GM21447 (cell line): ENCODE results near the gene SCGN.

Experiments used
- ATAC-seq: cut with Tn5 transposase; IDR thresholded peaks from one replicate; pipeline ENCODE4 v1.9.1; 2021; ENCODE audit not compliant: unreplicated experiment

Gene SCGN

DNA sequence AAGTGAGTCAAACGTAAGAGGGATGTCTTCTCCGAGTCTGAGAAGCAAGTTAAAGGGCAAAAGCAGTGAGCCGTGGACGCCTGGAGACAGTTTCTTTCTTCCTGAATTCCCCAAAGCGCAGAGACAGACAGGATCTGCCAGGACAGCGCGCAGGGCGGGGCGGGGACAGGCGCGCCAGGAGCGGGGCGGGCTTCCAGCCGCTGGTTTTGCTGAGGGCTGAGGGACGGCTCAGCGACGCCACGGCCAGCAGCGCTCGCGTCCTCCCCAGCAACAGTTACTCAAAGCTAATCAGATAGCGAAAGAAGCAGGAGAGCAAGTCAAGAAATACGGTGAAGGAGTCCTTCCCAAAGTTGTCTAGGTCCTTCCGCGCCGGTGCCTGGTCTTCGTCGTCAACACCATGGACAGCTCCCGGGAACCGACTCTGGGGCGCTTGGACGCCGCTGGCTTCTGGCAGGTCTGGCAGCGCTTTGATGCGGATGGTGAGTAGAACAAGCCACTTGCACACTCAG is at the start of gene SCGN:
TSS of gene SCGN (plus strand) at position 209 of the 509 bp plus-strand sequence. CDS start at position 398, 189 bp downstream.
- ATAC-seq, result no peak

GRCh38 chr6:25602674-25602982 is 49.4 kb upstream of the SCGN start:
- ATAC-seq, result no peak

DNA sequence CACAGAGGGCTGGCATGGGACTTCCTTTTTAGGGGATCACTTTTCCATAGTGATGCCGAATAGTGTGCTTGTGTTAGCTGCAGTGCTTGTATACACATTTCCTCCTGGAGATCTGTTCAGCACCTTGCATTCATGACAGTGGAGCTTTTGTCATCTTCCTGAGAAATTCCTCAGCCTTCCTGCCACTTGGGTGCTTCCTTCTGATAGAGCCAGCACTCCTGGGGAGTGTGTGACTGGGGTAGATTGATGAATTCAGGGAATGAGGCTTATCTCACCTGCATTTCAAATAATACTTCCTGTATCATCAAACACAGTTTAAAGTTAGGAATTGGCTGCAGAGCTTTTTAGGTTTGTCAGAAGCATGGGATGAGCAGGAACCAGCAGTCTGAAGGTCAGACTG is 48.8 kb upstream of the SCGN start:
- ATAC-seq, result no peak

- ATAC-seq, result no peak
Measured at GRCh38 chr6:25606151-25606550, 45.9 kb upstream of the SCGN start.

DNA sequence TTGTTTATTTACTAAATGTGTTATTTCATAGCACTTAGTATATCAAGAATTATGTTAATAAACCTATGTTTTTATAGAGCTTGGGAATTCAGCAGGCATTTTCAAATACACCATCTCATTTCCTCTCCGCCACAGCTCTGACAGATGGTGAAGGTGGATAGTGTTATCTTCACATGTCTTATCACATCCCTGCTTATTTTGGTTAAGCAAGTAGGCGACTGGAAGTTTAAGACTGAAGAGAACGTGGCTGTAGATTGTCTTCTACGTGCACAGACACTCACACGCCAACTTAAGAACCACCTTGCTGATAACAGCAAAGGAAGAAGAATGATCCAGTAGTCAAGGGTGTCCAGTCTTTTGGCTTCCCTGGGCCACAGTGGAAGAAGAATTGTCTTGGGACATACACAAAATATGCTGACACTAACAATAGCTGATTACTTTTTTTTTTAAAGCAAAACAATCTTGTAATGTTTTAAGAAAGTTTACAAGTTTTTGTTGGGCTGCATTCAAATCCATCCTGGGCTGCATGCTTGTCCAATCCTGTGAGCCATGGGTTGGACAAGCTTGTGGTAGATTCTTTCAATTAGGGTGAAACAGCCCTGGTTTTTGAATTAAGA is 43.3 kb upstream of the SCGN start:
- no peak for ATAC-seq

- ATAC-seq, result no peak
Measured at GRCh38 chr6:25612666-25613065, 39.3 kb upstream of the SCGN start.

- no peak for ATAC-seq
Measured at GRCh38 chr6:25613415-25613814, 38.6 kb upstream of the SCGN start.

GRCh38 chr6:25614052-25614451 is 38.0 kb upstream of the SCGN start:
- no peak for ATAC-seq

- ATAC-seq, result no peak
Measured at GRCh38 chr6:25615471-25615870, 36.5 kb upstream of the SCGN start.

- ATAC-seq, result no peak
Measured at GRCh38 chr6:25617997-25618396, 34.0 kb upstream of the SCGN start.

DNA sequence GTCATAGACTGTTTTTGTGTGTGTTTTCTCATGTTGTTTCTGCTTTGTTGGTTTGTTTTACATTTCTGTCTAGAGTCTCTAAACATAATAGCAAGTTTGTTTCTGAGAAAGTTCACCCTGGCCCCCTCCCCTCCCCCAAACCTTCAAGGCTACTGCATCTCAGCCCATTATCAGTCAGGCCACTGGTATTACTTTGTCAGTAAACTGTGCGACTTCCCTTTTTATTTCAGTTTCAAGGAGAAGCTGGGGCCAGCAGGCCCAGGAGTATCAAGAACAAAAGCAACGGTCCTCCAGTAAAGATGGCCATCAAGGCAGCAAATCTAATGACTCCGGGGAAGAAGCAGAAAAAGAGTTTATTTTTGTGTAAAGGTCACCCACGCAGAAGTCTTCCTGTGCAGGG is 32.8 kb upstream of the SCGN start:
- no peak for ATAC-seq

- ATAC-seq, result no peak
Measured at GRCh38 chr6:25620391-25620790, 31.6 kb upstream of the SCGN start.

- no peak for ATAC-seq
Measured at GRCh38 chr6:25623065-25623464, 28.9 kb upstream of the SCGN start.

GRCh38 chr6:25623879-25624278 is 28.1 kb upstream of the SCGN start:
- no peak for ATAC-seq

GRCh38 chr6:25627001-25627400 is 25.0 kb upstream of the SCGN start:
- ATAC-seq, result no peak

DNA sequence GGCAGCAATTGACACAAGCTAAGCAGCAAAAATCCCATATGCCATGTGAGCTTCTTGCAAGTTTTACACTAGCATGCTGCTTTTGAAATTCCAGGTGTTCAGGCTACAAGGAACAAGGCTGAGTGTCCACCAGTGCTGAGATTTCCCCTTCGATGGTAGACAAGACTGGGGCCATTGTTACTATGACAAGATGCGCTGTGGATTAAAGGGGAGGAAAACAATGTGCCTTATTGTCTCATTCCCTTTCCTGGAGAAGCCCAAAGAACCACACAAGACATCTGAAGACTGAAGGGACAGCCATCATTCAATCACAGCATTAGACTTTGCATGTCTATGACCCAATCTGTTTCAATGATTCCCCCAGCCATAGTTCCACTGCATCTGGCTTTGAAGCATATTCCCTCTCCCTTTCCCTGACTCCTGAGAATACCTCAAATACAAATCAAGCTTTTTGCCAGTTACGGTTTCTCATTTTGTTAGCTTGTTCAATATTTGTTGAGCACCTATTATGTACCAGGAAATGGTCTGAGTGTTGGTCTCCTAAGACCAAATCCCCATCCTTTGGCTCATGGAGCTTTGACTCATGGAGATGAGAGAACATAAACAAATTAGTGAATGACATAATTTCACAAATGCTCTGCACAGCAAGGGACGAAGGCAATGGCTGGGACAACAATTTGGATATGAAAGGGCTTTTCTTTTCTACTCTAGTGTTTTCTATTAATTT is 23.4 kb upstream of the SCGN start:
- ATAC-seq, result no peak

GRCh38 chr6:25629198-25629576 is 22.8 kb upstream of the SCGN start:
- no peak for ATAC-seq

- ATAC-seq, result no peak
Measured at GRCh38 chr6:25630508-25631278, 21.3 kb upstream of the SCGN start.

DNA sequence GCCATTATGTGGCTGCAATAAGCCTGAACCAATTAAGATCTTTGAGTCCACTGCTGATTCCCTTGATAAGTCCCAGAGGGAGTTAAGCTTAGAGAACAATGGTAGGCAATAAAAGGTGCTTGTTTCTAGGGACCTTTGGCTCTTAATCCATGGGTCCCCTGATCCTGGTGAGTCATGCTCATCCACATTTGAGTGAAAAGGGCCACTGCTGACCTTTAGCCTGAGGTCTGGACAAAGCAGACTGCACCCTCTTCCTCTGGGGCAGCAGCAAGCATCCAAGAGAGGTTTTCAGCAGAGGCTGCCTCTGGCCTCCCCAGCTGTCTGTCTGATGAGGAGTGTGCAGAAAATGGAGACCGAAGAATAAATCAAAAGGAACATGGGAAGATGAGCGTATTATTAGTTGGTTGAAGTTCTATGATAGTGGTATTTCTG is 16.1 kb upstream of the SCGN start:
- ATAC-seq, result no peak

- no peak for ATAC-seq
Measured at GRCh38 chr6:25637211-25637610, 14.8 kb upstream of the SCGN start.

- ATAC-seq, result no peak
Measured at GRCh38 chr6:25637960-25638434, 14.0 kb upstream of the SCGN start.

GRCh38 chr6:25639653-25640052 is 12.4 kb upstream of the SCGN start:
- no peak for ATAC-seq
